GM18909 (cell line): ENCODE data around the gene XYLB.

Experiments
- ATAC-seq: cut with Tn5 transposase; IDR thresholded peaks from one replicate; pipeline ENCODE4 v1.9.1; 2021; ENCODE audit warnings: mild to moderate bottlenecking; ENCODE audit not compliant: unreplicated experiment, poor library complexity

Gene XYLB

DNA sequence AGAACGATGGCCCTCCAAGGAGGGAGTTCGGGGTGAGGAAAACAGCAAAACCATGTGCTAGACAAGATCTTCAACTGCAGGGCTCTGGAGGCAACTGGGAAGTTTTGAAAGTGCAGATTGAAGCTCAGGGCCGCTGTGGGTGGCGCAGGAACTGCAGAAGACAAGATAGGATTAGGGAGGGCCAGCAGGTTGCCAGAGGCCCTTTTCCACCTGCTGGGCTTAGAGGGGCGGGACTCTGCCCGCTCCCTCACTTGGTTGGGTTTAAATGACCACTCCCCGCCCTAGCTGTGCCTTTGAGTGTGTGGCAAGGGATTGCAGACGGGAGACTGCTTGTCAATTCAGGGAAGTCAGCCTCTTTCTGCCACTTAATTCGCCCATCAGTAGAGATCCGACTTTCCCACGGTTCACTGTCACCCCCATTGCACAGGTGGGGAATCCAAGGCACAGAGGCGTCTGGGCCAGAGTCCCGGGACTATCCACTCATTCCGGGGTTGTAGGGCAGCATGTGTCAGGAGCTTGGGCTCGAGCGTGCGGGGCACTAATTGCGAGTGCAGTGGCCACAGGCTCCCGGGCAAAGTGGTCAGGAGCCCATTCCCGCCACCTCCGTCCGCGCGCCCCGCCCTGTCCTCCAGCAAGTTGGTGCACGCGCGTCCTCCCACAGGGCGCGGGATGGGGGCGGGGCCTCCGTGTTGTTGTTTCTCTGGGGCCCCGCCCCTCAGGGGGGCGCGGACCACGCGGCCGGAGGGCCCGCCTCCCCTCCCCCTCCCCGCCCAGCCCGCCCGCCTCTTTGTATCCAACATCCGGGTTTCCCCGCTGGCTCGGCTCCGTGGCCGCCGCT is 106.7 kb downstream of the XYLB start, which contains the start of gene ACVR2B:
TSS of gene ACVR2B (plus strand) at position 816 of the 838 bp plus-strand sequence. CDS start 433 bp downstream, outside the sequence.
- ATAC-seq: peak; percentile 57

DNA sequence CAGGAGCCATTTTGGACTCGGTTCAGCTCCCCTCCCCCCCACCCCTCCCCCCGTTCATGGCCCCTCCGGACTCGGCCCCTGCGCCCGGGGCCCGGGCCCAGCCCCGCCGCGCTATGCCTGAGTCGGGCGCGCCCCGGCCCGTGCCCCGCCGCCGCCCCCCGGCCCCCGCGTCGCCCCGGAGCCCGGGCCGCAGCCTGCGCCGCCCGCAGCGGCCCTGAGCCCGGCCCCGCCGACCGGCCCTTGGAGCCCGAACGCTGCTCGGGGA is 107.3 kb downstream of the XYLB start:
- peak; percentile 21 for ATAC-seq

DNA sequence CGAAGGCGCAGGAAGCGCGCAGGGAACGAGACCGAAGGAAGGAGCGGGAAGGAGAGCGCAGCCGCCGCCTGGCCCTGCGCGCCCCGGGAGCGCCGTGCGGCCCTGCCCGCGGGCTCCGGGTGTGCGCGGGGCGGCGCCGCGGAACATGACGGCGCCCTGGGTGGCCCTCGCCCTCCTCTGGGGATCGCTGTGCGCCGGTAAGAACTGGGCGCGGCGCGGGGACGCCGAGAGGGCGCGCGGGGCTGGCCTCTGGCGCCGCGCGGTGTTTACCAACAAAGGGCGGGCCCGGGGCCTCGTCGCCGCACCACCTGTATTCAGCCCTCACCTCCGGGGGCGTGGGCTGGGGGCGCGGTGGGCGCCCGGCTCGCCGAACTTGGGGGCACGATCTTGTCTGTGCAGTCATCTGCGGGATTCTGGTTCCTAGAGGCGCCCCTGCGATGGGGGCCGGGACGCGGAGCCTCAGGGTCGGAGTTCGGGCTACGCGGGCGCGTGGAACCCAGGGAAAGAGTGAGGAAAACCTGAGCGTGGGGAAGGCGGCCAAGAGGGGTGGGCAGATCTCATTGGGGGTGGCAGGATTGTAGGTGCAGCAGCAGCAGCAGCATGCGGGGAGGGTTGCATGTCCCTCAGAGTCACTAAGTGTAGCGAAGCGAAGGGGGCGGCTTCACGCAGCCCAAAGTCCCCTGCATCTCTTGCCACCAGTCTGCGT is 107.7 kb downstream of the XYLB start:
- ATAC-seq: peak; percentile 40

DNA sequence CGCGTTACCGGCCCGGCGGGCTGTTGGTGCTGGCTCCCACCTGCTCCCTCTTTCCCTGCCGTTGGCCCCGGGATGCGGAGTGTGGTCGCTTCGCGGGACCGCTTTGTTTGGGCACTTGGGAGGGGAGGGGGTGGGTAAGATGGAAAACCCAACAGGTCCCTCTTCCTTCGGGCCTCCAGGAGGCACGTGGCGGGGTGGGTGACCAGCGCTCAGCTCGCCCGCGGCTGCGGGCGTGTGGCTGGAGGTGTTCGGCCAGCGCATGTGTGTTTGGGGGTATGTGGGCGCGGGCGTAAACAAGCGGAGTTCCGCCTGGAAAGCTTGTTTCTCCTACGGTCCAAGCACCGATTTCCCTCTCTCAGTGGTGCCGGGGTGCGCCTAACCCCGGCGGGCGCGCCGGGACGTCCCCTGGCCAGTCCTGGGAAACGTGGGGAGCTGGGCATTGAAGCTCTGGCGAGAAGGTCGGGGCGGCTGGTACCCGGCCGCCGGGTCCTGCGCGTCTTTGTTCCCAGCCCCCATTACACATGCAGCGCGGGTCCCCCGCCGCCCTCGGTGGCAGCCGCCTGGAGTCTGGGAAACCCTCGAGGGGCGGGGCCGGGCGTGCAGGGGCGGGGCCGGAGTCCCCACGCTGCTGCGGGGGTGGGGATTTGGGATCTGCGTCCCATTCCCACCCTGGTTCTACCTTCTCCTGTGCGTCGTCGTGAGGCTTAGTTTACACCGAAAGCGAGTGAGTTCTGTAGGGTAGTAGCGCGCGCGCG is 108.5 kb downstream of the XYLB start:
- ATAC-seq: peak; percentile 22

DNA sequence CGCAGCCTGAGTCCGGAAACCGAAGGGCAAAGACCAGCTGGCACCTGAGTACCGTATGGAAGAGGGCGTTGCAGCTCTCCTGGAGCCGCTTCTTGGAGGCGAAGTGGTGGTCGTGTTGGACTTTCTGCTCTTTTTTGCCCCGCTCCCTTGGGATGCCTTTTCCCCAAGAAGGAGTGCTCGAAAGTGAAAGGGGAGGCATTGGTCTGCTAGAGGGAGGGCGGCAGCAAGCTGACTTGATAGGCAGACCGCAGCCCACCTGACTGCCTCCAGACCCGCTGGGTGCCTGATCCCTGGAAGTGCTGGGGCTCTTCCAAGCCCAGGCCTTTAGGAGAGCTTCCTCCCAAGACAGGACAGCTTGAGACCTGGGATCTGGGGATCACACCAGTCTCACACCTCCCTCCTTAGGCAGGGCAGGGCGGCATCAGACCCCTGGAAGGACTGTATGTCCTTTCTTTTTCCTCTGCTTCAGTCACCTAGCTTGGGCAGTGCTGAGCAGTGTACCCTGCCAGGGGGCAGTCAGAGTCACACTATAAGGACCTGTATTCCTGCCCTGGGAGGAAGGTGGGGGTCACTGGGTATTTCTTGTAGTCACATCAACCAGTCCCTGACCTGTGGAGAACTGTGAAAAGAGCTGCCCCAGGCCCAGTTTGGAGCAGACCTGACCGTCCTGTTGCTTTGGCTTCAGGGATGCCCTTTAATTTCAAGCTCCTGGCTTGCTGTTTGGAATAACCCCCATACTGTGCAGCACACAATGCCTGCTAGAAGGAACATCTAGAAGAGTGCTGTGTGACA is 109.2 kb downstream of the XYLB start:
- ATAC-seq: peak; percentile 53

DNA sequence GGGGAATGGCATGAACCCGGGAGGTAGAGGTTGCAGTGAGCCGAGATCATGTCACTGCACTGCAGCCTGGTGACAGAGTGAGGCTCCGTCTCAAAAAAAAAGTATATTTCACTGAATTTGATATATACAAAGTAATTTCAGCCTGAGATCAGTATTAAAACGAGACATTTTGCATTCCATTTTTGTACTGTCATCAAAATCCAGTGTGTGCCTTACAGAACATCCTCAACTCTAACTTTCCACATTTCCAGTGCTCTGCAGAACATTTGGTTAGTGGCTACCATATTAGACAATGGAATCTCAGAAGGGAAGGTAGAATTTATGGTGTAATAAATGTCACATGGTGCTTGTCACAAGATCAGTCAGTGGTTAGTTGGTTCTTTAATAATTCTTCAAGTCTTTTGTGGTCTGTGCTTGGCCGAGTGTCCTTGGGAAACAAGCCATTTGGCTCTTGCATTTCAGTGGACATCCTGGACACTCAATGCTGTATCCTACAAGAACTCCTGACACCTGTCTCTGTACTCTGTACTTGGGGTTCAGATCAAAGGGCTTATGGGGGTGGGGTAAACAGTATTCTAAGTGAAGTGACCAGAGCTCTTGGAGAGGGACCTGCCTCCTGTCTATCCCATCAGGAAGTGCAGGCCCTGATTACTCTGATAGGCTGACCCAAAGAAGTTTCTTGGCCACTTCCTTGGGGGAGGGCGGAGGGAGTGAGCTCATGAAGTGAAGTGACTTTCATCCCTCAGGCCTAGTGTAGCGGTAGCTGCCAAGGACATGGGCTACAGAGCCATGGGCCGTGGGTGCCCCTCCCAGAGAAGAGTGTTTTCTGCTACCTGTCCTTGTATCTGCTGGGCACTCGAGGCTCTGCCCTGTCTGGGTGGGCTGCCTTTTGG is 110.8 kb downstream of the XYLB start:
- no peak for ATAC-seq

DNA sequence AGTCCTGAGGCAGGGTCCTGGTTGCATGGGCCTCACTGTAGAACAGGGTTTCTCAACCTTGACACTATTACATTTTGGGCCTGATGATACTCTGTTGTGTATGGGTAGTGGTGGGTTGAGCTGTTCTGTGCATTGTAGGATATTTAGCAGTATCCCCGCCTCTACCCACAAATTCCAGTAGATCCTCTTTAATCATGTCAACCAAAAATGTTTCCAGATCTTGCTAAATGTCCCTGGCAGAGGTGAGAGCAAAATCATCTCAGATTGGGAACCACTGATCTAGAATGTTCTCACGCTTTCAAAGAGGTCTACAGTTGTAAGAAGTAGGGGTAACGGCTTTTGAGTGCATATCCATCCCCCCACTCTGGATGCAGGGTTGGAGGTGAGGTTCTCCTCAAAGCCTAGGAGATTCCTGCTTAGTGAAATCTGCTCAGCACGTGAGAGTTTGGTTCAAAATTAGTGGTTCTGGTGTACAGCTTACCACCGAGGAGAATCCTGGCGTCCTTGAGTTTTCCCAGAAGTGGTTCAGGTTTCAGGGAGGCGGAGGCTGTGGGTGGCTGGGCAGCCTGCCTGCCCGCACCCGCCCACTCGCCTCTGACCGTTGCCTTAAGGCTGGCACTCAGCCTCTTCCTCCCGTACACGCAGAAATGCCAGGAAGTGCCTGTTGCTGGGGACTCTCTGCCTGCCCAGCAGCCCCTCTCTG is 112.4 kb downstream of the XYLB start:
- ATAC-seq: no peak

DNA sequence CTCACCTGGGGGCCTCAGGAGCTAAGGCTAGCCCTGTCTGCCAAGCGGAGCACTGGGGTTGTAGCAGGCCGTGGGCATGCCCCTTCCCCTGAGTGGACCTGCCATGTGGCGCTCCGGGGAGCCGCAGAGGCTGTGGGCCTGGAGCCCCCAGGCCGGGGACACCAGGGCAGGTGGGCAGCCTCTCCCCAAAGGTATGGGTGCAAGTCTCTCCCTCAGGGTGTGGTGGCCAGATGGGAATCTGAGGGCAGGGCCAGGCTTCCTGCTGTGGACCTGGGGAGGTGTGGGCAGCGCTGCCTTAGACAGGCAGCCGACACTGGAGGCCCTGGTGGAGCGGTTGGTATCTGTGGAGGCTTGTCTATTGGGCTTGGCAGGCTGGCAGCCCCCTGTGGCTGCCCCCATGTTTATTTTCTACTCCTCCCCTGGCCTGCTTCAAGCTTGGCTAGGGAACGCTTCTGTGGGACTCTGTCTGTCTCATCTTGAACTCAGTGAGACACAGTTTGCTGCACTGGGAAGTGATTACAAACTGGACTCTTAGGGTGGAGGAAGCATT is 113.0 kb downstream of the XYLB start:
- ATAC-seq: no peak

DNA sequence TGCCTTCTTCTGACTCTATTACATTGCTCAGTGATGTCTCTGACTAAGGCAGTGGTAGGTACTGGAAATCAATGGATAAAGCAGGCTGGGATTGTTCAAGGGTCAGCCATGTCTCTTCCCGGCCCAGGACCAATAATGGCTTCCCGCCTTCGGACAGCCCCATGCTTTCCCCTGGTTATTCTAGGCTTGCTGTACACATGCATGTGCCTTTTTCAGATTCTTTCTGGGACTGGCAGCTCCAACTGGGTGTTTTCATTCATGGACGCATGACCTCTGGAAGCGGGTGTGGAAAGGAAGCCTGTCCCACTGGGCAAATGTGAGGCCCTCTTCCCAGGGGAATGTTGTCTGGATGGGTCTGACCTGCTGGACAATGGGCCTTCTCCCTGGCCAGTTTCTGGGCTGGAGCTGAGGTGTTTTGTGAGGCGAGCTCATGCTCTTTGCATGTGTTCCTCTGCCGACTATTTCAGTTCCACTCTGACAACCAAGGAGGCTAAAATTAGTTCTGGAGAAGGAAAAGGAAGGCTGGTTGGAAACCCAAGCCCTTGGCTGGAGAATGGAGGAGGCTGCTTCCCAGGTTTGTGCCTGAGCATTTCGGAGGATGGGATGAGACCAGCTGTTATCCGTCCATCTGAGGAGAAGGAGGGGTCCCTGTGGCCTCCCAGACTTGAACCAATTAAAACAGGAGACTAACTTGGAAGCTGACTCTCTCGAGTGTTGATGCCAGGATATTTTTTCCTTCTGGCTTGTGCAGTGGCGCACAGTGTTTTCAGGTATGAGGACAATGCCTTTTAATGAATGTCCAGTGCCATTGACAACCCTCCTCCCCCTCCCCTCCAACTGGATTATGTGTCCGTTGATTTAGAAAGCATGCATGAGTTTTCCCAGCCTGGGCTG is 114.0 kb downstream of the XYLB start:
- no peak for ATAC-seq
